GM18909 (cell line): Measurements from ENCODE around the gene GAPDH.
A peak's percentile ranks its signal among the peaks of the same experiment; 100 is the strongest.
"Not testable (repeated sequence)": the region's sequence is repeated elsewhere in the genome, so short reads cannot be mapped to it uniquely, and the experiment has no call there.

Experiments
- ATAC-seq: cut with Tn5 transposase; IDR thresholded peaks from one replicate; pipeline ENCODE4 v1.9.1; 2021; ENCODE audit warnings: mild to moderate bottlenecking; ENCODE audit not compliant: unreplicated experiment, poor library complexity

GAPDH gene

GRCh38 chr12:6541371-6542165 lies 7.3 kb downstream of the GAPDH start:
- no peak for ATAC-seq

- ATAC-seq, result no peak
Measured at GRCh38 chr12:6542209-6543009, 8.1 kb downstream of the GAPDH start.

GRCh38 chr12:6546016-6546415 lies 11.7 kb downstream of the GAPDH start:
- ATAC-seq, result no peak

GRCh38 chr12:6547566-6547965 lies 13.2 kb downstream of the GAPDH start:
- ATAC-seq, result no peak

GRCh38 chr12:6547987-6548386 lies 13.7 kb downstream of the GAPDH start:
- no peak for ATAC-seq

GRCh38 chr12:6548556-6548955 lies 14.2 kb downstream of the GAPDH start:
- ATAC-seq, result no peak

- ATAC-seq, result no peak
Measured at GRCh38 chr12:6548966-6549683, 14.8 kb downstream of the GAPDH start.

- ATAC-seq, result no peak
Measured at GRCh38 chr12:6549684-6550151, 15.4 kb downstream of the GAPDH start.

- ATAC-seq, result no peak
Measured at GRCh38 chr12:6550294-6551062, 16.2 kb downstream of the GAPDH start.

- ATAC-seq, result no peak
Measured at GRCh38 chr12:6551063-6551461, 16.7 kb downstream of the GAPDH start.

- no peak for ATAC-seq
Measured at GRCh38 chr12:6551496-6552139, 17.3 kb downstream of the GAPDH start.

- ATAC-seq, result no peak
Measured at GRCh38 chr12:6552140-6552551, 17.8 kb downstream of the GAPDH start.

GRCh38 chr12:6553051-6553868 lies 18.9 kb downstream of the GAPDH start:
- no peak for ATAC-seq

- peak; percentile 50 for ATAC-seq
Measured at GRCh38 chr12:6554168-6555017, 20.1 kb downstream of the GAPDH start.

- peak; percentile 17 for ATAC-seq
Measured at GRCh38 chr12:6555018-6555691, 20.8 kb downstream of the GAPDH start.

- ATAC-seq, result not testable (repeated sequence)
Measured at GRCh38 chr12:6556496-6556817, 22.1 kb downstream of the GAPDH start.

GRCh38 chr12:6556857-6557256 lies 22.5 kb downstream of the GAPDH start:
- ATAC-seq, result no peak
